Keratinocyte (primary cell): ENCODE measurements around the gene ARHGDIB. TPM values are rescaled to one million over a fixed set of nuclear protein-coding genes. Genes with fewer than 3 reads are reported as not detected.
A peak's percentile ranks its signal among the peaks of the same experiment; 100 is the strongest.

Experiments
- DNase-seq: peaks from one replicate; pipeline ENCODE4 v3.0.0-alpha.2; 2011; ENCODE audit warnings: low read depth, missing footprints, low spot score
- FAIRE-seq: peaks from 2 replicates; lab custom pipeline; 2011; peaks lifted over from hg19 to GRCh38; lab: Jason Lieb, UNC
- H2AFZ ChIP-seq: 2 replicates; pipeline ENCODE4 v1.6.0; 2012; ENCODE audit warnings: low read length, control low read depth, inconsistent platforms; ENCODE audit not compliant: control insufficient read depth
- H3K27ac ChIP-seq: 2 replicates; pipeline ENCODE4 v1.5.1; 2011; ENCODE audit warnings: low read length; ENCODE audit not compliant: control insufficient read depth, insufficient read depth
- H3K27me3 ChIP-seq: 3 replicates; pipeline ENCODE4 v1.6.0; 2011; ENCODE audit warnings: low read length; ENCODE audit not compliant: control insufficient read depth, insufficient read depth; ENCODE audit errors: extremely low read depth
- H3K36me3 ChIP-seq, 2 experiments: 2 replicates in 1 of 2; 3 replicates in 1 of 2; pipeline ENCODE4 v1.5.1; 2011; ENCODE audit warnings: low read length in 2 of 2, mild to moderate bottlenecking in 1 of 2; ENCODE audit not compliant: control insufficient read depth in 2 of 2, insufficient read depth in 2 of 2; ENCODE audit errors: extremely low read depth in 1 of 2
- H3K4me1 ChIP-seq: 3 replicates; pipeline ENCODE4 v1.5.1; 2011; ENCODE audit warnings: low read length; ENCODE audit not compliant: control insufficient read depth, insufficient read depth; ENCODE audit errors: extremely low read depth
- H3K4me2 ChIP-seq: 3 replicates; pipeline ENCODE4 v1.6.0; 2011; ENCODE audit warnings: low read depth, low read length; ENCODE audit not compliant: control insufficient read depth, insufficient read depth; ENCODE audit errors: extremely low read depth
- H3K4me3 ChIP-seq, 3 experiments: fragments of 200-600 bp in 1 of 3; sonication (generic) in 1 of 3; 2 replicates in 2 of 3; 3 replicates in 1 of 3; pipeline ENCODE4 v1.5.1; 2011 to 2016; ENCODE audit warnings: low read length in 3 of 3, mild to moderate bottlenecking in 3 of 3, control low read depth in 2 of 3, inconsistent platforms in 1 of 3, low read depth in 1 of 3, mixed read lengths in 1 of 3, mixed run types in 1 of 3, moderate library complexity in 1 of 3; ENCODE audit not compliant: control insufficient read depth in 2 of 3, insufficient read depth in 2 of 3; ENCODE audit errors: extremely low read depth in 1 of 3
- H3K79me2 ChIP-seq: 2 replicates; pipeline ENCODE4 v1.6.0; 2012; ENCODE audit warnings: low read length; ENCODE audit not compliant: control insufficient read depth, insufficient read depth
- H3K9ac ChIP-seq: 3 replicates; pipeline ENCODE4 v1.6.0; 2011; ENCODE audit warnings: low read length; ENCODE audit not compliant: control insufficient read depth, insufficient read depth; ENCODE audit errors: extremely low read depth
- H3K9me1 ChIP-seq: 3 replicates; pipeline ENCODE4 v1.6.0; 2011; ENCODE audit warnings: low read length; ENCODE audit not compliant: control insufficient read depth, insufficient read depth; ENCODE audit errors: extremely low read depth
- H3K9me3 ChIP-seq: 2 replicates; pipeline ENCODE4 v1.5.1; 2012; ENCODE audit warnings: low read depth, low read length; ENCODE audit not compliant: control insufficient read depth
- H4K20me1 ChIP-seq: 3 replicates; pipeline ENCODE4 v1.6.0; 2011; ENCODE audit warnings: low read length; ENCODE audit not compliant: control insufficient read depth, insufficient read depth; ENCODE audit errors: extremely low read depth
- EZH2 ChIP-seq: IDR thresholded peaks from one replicate; pipeline ENCODE4 v1.6.1; 2012; ENCODE audit warnings: inconsistent platforms, mild to moderate bottlenecking, low read length, moderate library complexity
- dilution Hi-C: fragments of 300-500 bp; cut with MboI; formaldehyde crosslinking; loops from one replicate; pipeline ENCODE4 v1.7.0; 2020; ENCODE audit warnings: low sequenced_read_pairs; ENCODE audit not compliant: extremely low pct_ligation_motif_present
- polyA plus RNA-seq, 5 experiments: library from polyadenylated mRNA; depleted of rRNA in 3 of 5; stranded (reverse) in 3 of 5; stranded (forward) in 1 of 5; unstranded in 1 of 5; fragments of >200 nt; gene quantifications; 1 replicate in 1 of 5; 2 replicates in 3 of 5; 3 replicates in 1 of 5; pipeline versions ENCODE4 v1.2.1 to v1.2.3, GENCODE V29; 2011 to 2012; ENCODE audit warnings: missing spikeins in 2 of 5, low read depth in 1 of 5, low replicate concordance in 1 of 5
- TF ChIP-seq, protein P1 (sequence below), 3 experiments: IDR thresholded peaks in 1 of 3; conservative IDR thresholded peaks in 1 of 3; optimal IDR thresholded peaks in 1 of 3; 2 replicates in 2 of 3; 3 replicates in 1 of 3; pipeline versions ENCODE3 to v1.5.1; 2011; ENCODE audit warnings: low read length in 3 of 3, mild to moderate bottlenecking in 3 of 3, moderate library complexity in 2 of 3, control low read depth in 1 of 3, inconsistent platforms in 1 of 3; ENCODE audit not compliant: insufficient read depth in 2 of 3; ENCODE audit errors: extremely low read depth in 1 of 3

The ARHGDIB gene
- polyA plus RNA-seq, 1 donor (not counting 4 experiments of a cell fraction or from before 2014, with no cell fraction given), result 164 TPM

DNA sequence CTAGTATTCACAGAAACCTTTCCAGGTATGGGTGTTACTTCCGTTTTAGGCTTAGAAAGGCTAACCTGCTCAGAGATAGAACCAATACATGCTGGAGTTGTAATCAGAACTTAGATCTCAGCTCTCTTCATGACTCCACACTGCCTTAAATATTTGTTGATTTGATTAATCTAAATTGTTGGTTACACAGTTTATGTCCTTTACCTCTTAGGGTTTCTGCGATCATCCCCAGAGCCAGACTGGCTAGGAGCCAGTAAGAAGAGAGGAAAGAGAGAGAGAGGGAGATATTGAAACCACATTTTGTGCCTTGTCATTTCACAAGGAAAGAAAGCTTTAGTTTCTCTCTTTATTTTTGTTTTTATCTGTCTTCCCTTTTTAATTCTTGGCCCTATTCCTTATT lies 58.9 kb downstream of the ARHGDIB start:
- Histone ChIP-seq H3K27ac (no peak overlapping the region), H3K79me2 (no peaks in the 10 kb centered on the region), H3K27me3 (no peaks in the 10 kb centered on the region), H3K36me3 (no peaks in the 10 kb centered on the region), H3K9ac (no peak overlapping the region), H4K20me1 (no peaks in the 10 kb centered on the region), H3K4me2 (no peak overlapping the region), H3K4me3 (no peak overlapping the region), H3K9me3 (no peaks in the 10 kb centered on the region), H2AFZ (peak overlapping the region; percentile 43), H3K9me1 (no peaks in the 10 kb centered on the region), H3K4me1 (peaks cover 10% of the 10 kb centered on the region)
- TF ChIP-seq EZH2, result no peak
- dilution Hi-C loops, result no loop called here
- FAIRE-seq (no peak), DNase-seq (no peak)

DNA sequence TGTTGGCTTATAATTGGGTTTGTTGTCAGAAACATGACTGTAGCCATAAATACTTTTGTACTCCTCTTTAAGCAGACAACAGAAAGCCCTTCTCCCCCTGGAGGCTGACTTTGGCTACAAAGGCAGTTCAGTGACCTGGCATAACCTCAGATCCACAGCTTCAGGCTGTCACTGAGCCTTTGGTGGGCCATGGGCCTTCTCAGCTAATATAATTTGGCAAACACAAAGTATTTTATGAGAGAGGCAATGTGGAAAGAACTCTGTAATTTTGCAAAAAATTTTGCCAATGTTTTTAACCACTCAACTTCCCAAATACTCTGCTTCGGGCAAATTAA lies 60.2 kb downstream of the ARHGDIB start:
- no peak for TF ChIP-seq EZH2
- TF ChIP-seq, protein P1, sequence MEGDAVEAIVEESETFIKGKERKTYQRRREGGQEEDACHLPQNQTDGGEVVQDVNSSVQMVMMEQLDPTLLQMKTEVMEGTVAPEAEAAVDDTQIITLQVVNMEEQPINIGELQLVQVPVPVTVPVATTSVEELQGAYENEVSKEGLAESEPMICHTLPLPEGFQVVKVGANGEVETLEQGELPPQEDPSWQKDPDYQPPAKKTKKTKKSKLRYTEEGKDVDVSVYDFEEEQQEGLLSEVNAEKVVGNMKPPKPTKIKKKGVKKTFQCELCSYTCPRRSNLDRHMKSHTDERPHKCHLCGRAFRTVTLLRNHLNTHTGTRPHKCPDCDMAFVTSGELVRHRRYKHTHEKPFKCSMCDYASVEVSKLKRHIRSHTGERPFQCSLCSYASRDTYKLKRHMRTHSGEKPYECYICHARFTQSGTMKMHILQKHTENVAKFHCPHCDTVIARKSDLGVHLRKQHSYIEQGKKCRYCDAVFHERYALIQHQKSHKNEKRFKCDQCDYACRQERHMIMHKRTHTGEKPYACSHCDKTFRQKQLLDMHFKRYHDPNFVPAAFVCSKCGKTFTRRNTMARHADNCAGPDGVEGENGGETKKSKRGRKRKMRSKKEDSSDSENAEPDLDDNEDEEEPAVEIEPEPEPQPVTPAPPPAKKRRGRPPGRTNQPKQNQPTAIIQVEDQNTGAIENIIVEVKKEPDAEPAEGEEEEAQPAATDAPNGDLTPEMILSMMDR (optimal IDR thresholded peaks at IDR 0.05 in 1 of 3, IDR thresholded peaks at IDR 0.05 in 1 of 3, conservative IDR thresholded peaks at IDR 0.05 in 1 of 3; ENCODE audit: extremely low read depth in 1 of 3, insufficient read depth in 2 of 3, low read length in 3 of 3), result peak in 2 of 3 experiments; percentile 0 to 5
- FAIRE-seq (no peak), DNase-seq (no peak)
- Histone ChIP-seq H3K4me3 (no peak overlapping the region), H3K4me1 (peaks cover 15% of the 10 kb centered on the region), H3K9me1 (no peaks in the 10 kb centered on the region), H3K36me3 (no peaks in the 10 kb centered on the region), H2AFZ (no peak overlapping the region), H3K27me3 (no peaks in the 10 kb centered on the region), H3K27ac (no peak overlapping the region), H3K9ac (no peak overlapping the region), H3K4me2 (no peak overlapping the region), H4K20me1 (no peaks in the 10 kb centered on the region), H3K79me2 (no peaks in the 10 kb centered on the region), H3K9me3 (no peaks in the 10 kb centered on the region)
- dilution Hi-C loops, result no loop called here

DNA sequence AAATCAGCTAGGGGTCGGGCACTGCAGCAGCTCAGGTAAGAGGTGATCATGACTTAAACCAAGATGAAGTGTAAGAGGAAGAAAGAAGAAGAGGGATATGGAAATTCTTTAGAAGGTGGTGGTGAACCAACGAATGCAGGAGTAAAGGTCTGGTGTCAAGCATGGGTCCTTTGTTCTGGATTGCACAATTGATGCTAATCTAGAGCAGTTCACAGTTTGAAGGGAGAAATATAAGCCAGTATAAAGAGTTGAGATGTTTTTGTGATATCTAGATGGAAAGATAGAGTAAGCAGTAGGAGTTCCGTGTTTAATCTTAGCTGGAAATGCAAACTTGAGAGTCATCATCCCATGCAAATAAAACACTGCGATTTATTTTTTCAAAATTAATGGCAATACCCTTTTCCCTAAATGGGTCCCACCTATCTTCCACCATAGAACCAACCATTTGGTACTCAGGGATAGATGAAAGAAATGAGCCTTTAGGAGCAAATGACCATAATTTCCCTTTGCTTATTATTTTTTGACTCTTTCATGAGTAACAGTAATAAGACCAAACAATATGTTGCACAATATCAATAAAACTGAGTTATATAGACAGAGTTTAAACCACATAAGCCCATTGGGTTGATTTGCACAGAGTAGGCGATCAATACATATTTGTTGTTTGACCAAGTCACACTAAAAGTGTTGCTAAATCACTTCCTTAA lies 60.7 kb downstream of the ARHGDIB start:
- Histone ChIP-seq H3K9ac (no peak overlapping the region), H2AFZ (no peak overlapping the region), H3K27me3 (no peaks in the 10 kb centered on the region), H3K4me3 (no peak overlapping the region), H3K4me2 (no peak overlapping the region), H3K9me3 (no peaks in the 10 kb centered on the region), H4K20me1 (no peaks in the 10 kb centered on the region), H3K36me3 (no peaks in the 10 kb centered on the region), H3K4me1 (peaks cover 15% of the 10 kb centered on the region), H3K79me2 (no peaks in the 10 kb centered on the region), H3K9me1 (no peaks in the 10 kb centered on the region), H3K27ac (no peak overlapping the region)
- no peak for TF ChIP-seq EZH2
- TF ChIP-seq, protein P1 (optimal IDR thresholded peaks at IDR 0.05 in 1 of 3, IDR thresholded peaks at IDR 0.05 in 1 of 3, conservative IDR thresholded peaks at IDR 0.05 in 1 of 3; ENCODE audit: extremely low read depth in 1 of 3, insufficient read depth in 2 of 3, low read length in 3 of 3), result no peak
- FAIRE-seq, result no peak
- dilution Hi-C loops, result no loop called here
- no peak for DNase-seq
